Stomach (tissue), 9 donors: ENCODE results near the gene S100A7. TPM values are rescaled to one million over a fixed set of nuclear protein-coding genes. Genes with fewer than 3 reads are reported as not detected.

Experiments
- DNase-seq, 2 donors: peaks; one replicate each; pipeline versions ENCODE4 v3.0.0 to v3.0.0-alpha.2; 2013 to 2019
- H3K27ac ChIP-seq, 5 donors: fragments of 200-600 bp in 4 of 5; sonication (generic) in 4 of 5; one replicate each; pipeline ENCODE4 v1.5.1; 2013 to 2019; ENCODE audit warnings: mild to moderate bottlenecking in 1 of 5, moderate library complexity in 1 of 5
- H3K27me3 ChIP-seq, 3 donors: fragments of 200-600 bp; sonication (generic); one replicate each; pipeline ENCODE4 v1.5.1; 2017 to 2019; ENCODE audit warnings: mixed run types in 1 of 3
- H3K36me3 ChIP-seq, 4 donors: fragments of 200-600 bp; sonication (generic); 1 replicate in 3 of 4; 2 replicates in 1 of 4; pipeline ENCODE4 v1.5.1; 2016 to 2019
- H3K4me1 ChIP-seq, 4 donors: fragments of 200-600 bp; sonication (generic); one replicate each; pipeline ENCODE4 v1.5.1; 2016 to 2019
- H3K4me3 ChIP-seq, 4 donors: fragments of 200-600 bp; sonication (generic) in 3 of 4; one replicate each; pipeline ENCODE4 v1.5.1; 2016 to 2019; ENCODE audit warnings: mild to moderate bottlenecking in 1 of 4
- H3K9me3 ChIP-seq, 4 donors: fragments of 200-600 bp; sonication (generic); one replicate each; pipeline ENCODE4 v1.5.1; 2016 to 2019
- EP300 ChIP-seq: sonication (generic); formaldehyde crosslinking; IDR thresholded peaks from one replicate; pipeline ENCODE4 v1.6.1; 2017; ENCODE audit warnings: antibody characterized with exemption
- POLR2A ChIP-seq, 4 donors: fragments of 450-650 bp; IDR thresholded peaks; one replicate each; pipeline ENCODE4 v1.6.1; 2016; ENCODE audit warnings: antibody characterized with exemption in 4 of 4, control low read depth in 2 of 4, mild to moderate bottlenecking in 1 of 4, moderate library complexity in 1 of 4
- POLR2AphosphoS5 ChIP-seq, 3 donors: sonication (generic); formaldehyde crosslinking; IDR thresholded peaks; one replicate each; pipeline ENCODE4 v1.6.1; 2016; ENCODE audit warnings: antibody characterized with exemption in 3 of 3
- whole genome bisulfite sequencing, 5 donors: extraction: QIAGEN DNeasy Blood & Tissue Kit in 3 of 5; methylation state at CpG; one replicate each; pipeline versions ENCODE4 v1.1.5 to v1.1.7; 2013 to 2018; 5-methylcytosine and 5-hydroxymethylcytosine counted together
- intact Hi-C: fragments of 100-400 bp; cut with DNase I; formaldehyde crosslinking; loops from one replicate; pipeline ENCODE4 v1.15.1; 2023; ENCODE audit warnings: low total_unique reads
- polyA plus RNA-seq, 3 donors: library from polyadenylated mRNA; stranded (reverse); fragments of 200-250 nt; gene quantifications; one replicate each; pipeline ENCODE4 v1.2.3, GENCODE V29; 2013
- total RNA-seq, 5 donors: library from RNA; depleted of rRNA; stranded (reverse); fragments of >200 nt; gene quantifications; one replicate each; pipeline versions ENCODE4 v1.1.0 to v1.2.3, GENCODE V29; 2014 to 2016
- TF ChIP-seq, protein P1 (sequence below), 7 experiments: fragments of 450-650 bp in 4 of 7; fragments of 200-600 bp in 3 of 7; sonication (generic) in 3 of 7; IDR thresholded peaks; one replicate each; pipeline ENCODE4 v1.5.1; 2016 to 2019; ENCODE audit warnings: antibody characterized with exemption in 7 of 7, control low read depth in 2 of 7, mild to moderate bottlenecking in 1 of 7
- donor health status: healthy with polysubstance abuse.
- donor health status: Bipolar disorder and iron deficiency.
- donor health status: healthy.

Gene S100A7
- total and polyA plus RNA-seq, 8 donors = 107 TPM; not detected in 7

- H3K27ac ChIP-seq = peak overlapping the region; percentile 59 to 82 (median 72)
- H3K27me3 ChIP-seq = no peaks in the 10 kb centered on the region
- intact Hi-C loops = no loop called here
- H3K4me3 ChIP-seq = no peak overlapping the region
- peak; percentile 52 to 90 for DNase-seq
- peaks cover 4 to 25% (median 15%) of the 10 kb centered on the region in 4 donors for H3K4me1 ChIP-seq
- no peaks in the 10 kb centered on the region for H3K36me3 ChIP-seq
- TF ChIP-seq POLR2AphosphoS5 (IDR thresholded peaks at IDR 0.05) = peak; percentile 72 to 78 (median 78)
- TF ChIP-seq, protein P1, sequence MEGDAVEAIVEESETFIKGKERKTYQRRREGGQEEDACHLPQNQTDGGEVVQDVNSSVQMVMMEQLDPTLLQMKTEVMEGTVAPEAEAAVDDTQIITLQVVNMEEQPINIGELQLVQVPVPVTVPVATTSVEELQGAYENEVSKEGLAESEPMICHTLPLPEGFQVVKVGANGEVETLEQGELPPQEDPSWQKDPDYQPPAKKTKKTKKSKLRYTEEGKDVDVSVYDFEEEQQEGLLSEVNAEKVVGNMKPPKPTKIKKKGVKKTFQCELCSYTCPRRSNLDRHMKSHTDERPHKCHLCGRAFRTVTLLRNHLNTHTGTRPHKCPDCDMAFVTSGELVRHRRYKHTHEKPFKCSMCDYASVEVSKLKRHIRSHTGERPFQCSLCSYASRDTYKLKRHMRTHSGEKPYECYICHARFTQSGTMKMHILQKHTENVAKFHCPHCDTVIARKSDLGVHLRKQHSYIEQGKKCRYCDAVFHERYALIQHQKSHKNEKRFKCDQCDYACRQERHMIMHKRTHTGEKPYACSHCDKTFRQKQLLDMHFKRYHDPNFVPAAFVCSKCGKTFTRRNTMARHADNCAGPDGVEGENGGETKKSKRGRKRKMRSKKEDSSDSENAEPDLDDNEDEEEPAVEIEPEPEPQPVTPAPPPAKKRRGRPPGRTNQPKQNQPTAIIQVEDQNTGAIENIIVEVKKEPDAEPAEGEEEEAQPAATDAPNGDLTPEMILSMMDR (IDR thresholded peaks at IDR 0.05) = no peak
- H3K9me3 ChIP-seq = no peaks in the 10 kb centered on the region
- 50 to 64% (median 58%) methylated on average over 7 of the region's 7 CpGs for WGBS, 5 donors
Measured at GRCh38 chr1:153506831-153507413, 46.5 kb upstream of the S100A7 start.

GRCh38 chr1:153506386-153506785, 45.9 kb upstream of the S100A7 start:
- no peak for TF ChIP-seq EP300
- DNase-seq = no peak
- intact Hi-C loops = no loop called here
- Histone ChIP-seq H3K4me3 (no peak overlapping the region), H3K9me3 (no peaks in the 10 kb centered on the region), H3K27ac (peak overlapping the region in 4 of 5 donors; percentile 10 to 82 (median 76)), H3K4me1 (peaks cover 4 to 25% (median 15%) of the 10 kb centered on the region in 4 donors), H3K36me3 (no peaks in the 10 kb centered on the region), H3K27me3 (no peaks in the 10 kb centered on the region)
- 79 to 87% (median 84%) methylated on average over 5 of the region's 5 CpGs for WGBS, 5 donors

GRCh38 chr1:153505576-153505975, 45.1 kb upstream of the S100A7 start:
- no peak for TF ChIP-seq EP300
- TF ChIP-seq POLR2AphosphoS5 (IDR thresholded peaks at IDR 0.05) = no peak
- no peak for TF ChIP-seq POLR2A (IDR thresholded peaks at IDR 0.05)
- TF ChIP-seq, protein P1 (IDR thresholded peaks at IDR 0.05) = no peak
- no peak for DNase-seq
- Histone ChIP-seq H3K4me1 (peaks cover 4 to 20% (median 10%) of the 10 kb centered on the region in 4 donors), H3K4me3 (no peak overlapping the region), H3K27me3 (no peaks in the 10 kb centered on the region), H3K36me3 (no peaks in the 10 kb centered on the region), H3K27ac (peak overlapping the region in 1 of 5 donors; percentile 79), H3K9me3 (no peaks in the 10 kb centered on the region)
- WGBS, 5 donors = 71 to 100% (median 88%) methylated on average over 1 of the region's 1 CpG
- intact Hi-C loops = no loop called here

- WGBS, 5 donors = 71 to 87% (median 83%) methylated on average over 3 of the region's 3 CpGs
- H3K27ac ChIP-seq = no peak overlapping the region
- H3K4me3 ChIP-seq = no peak overlapping the region
- peaks cover 4 to 20% (median 10%) of the 10 kb centered on the region in 4 donors for H3K4me1 ChIP-seq
- H3K27me3 ChIP-seq = peaks cover 0 to 4% (median 0%) of the 10 kb centered on the region in 3 donors
- no peaks in the 10 kb centered on the region for H3K9me3 ChIP-seq
- TF ChIP-seq POLR2AphosphoS5 (IDR thresholded peaks at IDR 0.05) = no peak
- no peak for TF ChIP-seq POLR2A (IDR thresholded peaks at IDR 0.05)
- TF ChIP-seq, protein P1 (IDR thresholded peaks at IDR 0.05) = no peak
- no peak for TF ChIP-seq EP300
- no peaks in the 10 kb centered on the region for H3K36me3 ChIP-seq
- DNase-seq = no peak
- intact Hi-C loops = no loop called here
Measured at GRCh38 chr1:153503766-153504165, 43.3 kb upstream of the S100A7 start.

- WGBS, 5 donors = 9 to 36% (median 23%) methylated on average over 2 of the region's 2 CpGs
- Histone ChIP-seq H3K27ac (no peak overlapping the region), H3K36me3 (no peaks in the 10 kb centered on the region), H3K27me3 (peaks cover 0 to 18% (median 0%) of the 10 kb centered on the region in 3 donors), H3K9me3 (no peaks in the 10 kb centered on the region), H3K4me3 (no peak overlapping the region), H3K4me1 (peaks cover 0 to 4% (median 0%) of the 10 kb centered on the region in 4 donors)
- TF ChIP-seq POLR2A (IDR thresholded peaks at IDR 0.05) (no peak), POLR2AphosphoS5 (IDR thresholded peaks at IDR 0.05) (no peak), EP300 (no peak)
- TF ChIP-seq, protein P1 (IDR thresholded peaks at IDR 0.05) = no peak
- intact Hi-C loops = no loop called here
- DNase-seq = no peak
Measured at GRCh38 chr1:153498746-153499145, 38.3 kb upstream of the S100A7 start.
